HepG2 (cell line): Measurements from ENCODE around the gene GUK1. TPM values are rescaled to one million over a fixed set of nuclear protein-coding genes. Genes with fewer than 3 reads are reported as not detected.
A peak's percentile ranks its signal among the peaks of the same experiment; 100 is the strongest.

ENCODE experiments used
- ATM ChIP-seq: fragments of 450-650 bp; IDR thresholded peaks from 2 replicates; pipeline ENCODE4 v1.7.1; 2017; ENCODE audit warnings: mild to moderate bottlenecking, borderline replicate concordance
- CENPX ChIP-seq: sonication (generic); formaldehyde crosslinking; IDR thresholded peaks from 2 replicates; pipeline ENCODE4 v1.9.0; 2021; ENCODE audit warnings: mild to moderate bottlenecking, missing genetic modification reagents, moderate library complexity
- HNRNPL ChIP-seq: fragments of 200-400 bp; formaldehyde crosslinking; IDR thresholded peaks from 2 replicates; pipeline ENCODE4 v1.6.1; 2017; ENCODE audit warnings: mild to moderate bottlenecking, low read depth, low read length
- HOXA9 ChIP-seq: sonication (generic); formaldehyde crosslinking; IDR thresholded peaks from 2 replicates; pipeline ENCODE4 v1.8.1; 2022; ENCODE audit warnings: missing genetic modification reagents, mild to moderate bottlenecking, moderate library complexity, borderline replicate concordance
- MLX ChIP-seq: IDR thresholded peaks from 2 replicates; pipeline ENCODE4 v1.6.1; 2016
- NFATC3 ChIP-seq: sonication (generic); formaldehyde crosslinking; IDR thresholded peaks from 2 replicates; pipeline ENCODE4 v1.5.1; 2020; ENCODE audit warnings: mild to moderate bottlenecking, missing genetic modification reagents
- PHF20 ChIP-seq: sonication (generic); formaldehyde crosslinking; IDR thresholded peaks from 2 replicates; pipeline ENCODE4 v1.5.0; 2020; ENCODE audit warnings: mild to moderate bottlenecking, missing genetic modification reagents
- PITX1 ChIP-seq: sonication (generic); formaldehyde crosslinking; IDR thresholded peaks from 2 replicates; pipeline ENCODE4 v1.5.1; 2020; ENCODE audit warnings: mild to moderate bottlenecking, missing genetic modification reagents
- RXRA ChIP-seq: sonication (generic); formaldehyde crosslinking; IDR thresholded peaks from 2 replicates; pipeline ENCODE4 v1.5.1; 2020; ENCODE audit warnings: missing genetic modification reagents
- SAP130 ChIP-seq: IDR thresholded peaks from 2 replicates; pipeline ENCODE4 v1.6.1; 2016; ENCODE audit warnings: low read depth
- TEF ChIP-seq: sonication (generic); formaldehyde crosslinking; IDR thresholded peaks from 2 replicates; pipeline ENCODE4 v1.5.0; 2020; ENCODE audit warnings: missing genetic modification reagents
- ZNF180 ChIP-seq: sonication (generic); formaldehyde crosslinking; IDR thresholded peaks from 2 replicates; pipeline ENCODE4 v1.4.0; 2020; ENCODE audit warnings: low read depth, missing genetic modification reagents, borderline replicate concordance
- ZNF281 ChIP-seq: sonication (generic); formaldehyde crosslinking; IDR thresholded peaks from 2 replicates; pipeline ENCODE4 v1.4.0; 2020; ENCODE audit warnings: missing genetic modification reagents, borderline replicate concordance
- ZNF329 ChIP-seq: sonication (generic); formaldehyde crosslinking; IDR thresholded peaks from 2 replicates; pipeline ENCODE4 v1.9.0; 2021; ENCODE audit warnings: low read depth, mild to moderate bottlenecking, missing genetic modification reagents
- ZNF512B ChIP-seq: sonication (generic); formaldehyde crosslinking; IDR thresholded peaks from 2 replicates; pipeline ENCODE4 v1.5.1; 2020; ENCODE audit warnings: missing genetic modification reagents, mild to moderate bottlenecking, borderline replicate concordance
- ZNF687 ChIP-seq: sonication (generic); formaldehyde crosslinking; IDR thresholded peaks from 2 replicates; pipeline ENCODE4 v1.5.1; 2020; ENCODE audit warnings: mild to moderate bottlenecking, missing genetic modification reagents, moderate library complexity
- ZNF782 ChIP-seq: sonication (generic); formaldehyde crosslinking; IDR thresholded peaks from 2 replicates; pipeline ENCODE4 v1.4.0; 2020; ENCODE audit warnings: missing genetic modification reagents, mild to moderate bottlenecking, borderline replicate concordance
- ZSCAN9 ChIP-seq: IDR thresholded peaks from 2 replicates; pipeline ENCODE4 v1.6.1; 2016; ENCODE audit warnings: borderline replicate concordance
- polyA plus RNA-seq, 8 experiments: library from polyadenylated mRNA; depleted of rRNA in 3 of 8; stranded (reverse) in 7 of 8; unstranded in 1 of 8; fragments of >200 nt; fragmentation: Illumina TruSeq in 4 of 8; extraction: Trizol in 4 of 8; gene quantifications; 2 replicates each; pipeline versions ENCODE4 v1.2.1 to v1.2.3, GENCODE V29; 2011 to 2016; ENCODE audit warnings: low read depth in 4 of 8, missing spikeins in 1 of 8, mixed read lengths in 1 of 8; ENCODE audit not compliant: insufficient read depth in 1 of 8
- total RNA-seq, 5 experiments: library from RNA; depleted of rRNA; stranded (reverse); fragments of >200 nt; fragmentation: Illumina TruSeq; extraction: Trizol; gene quantifications; 2 replicates each; pipeline ENCODE4 v1.2.3, GENCODE V29; 2016; ENCODE audit warnings: low read depth in 1 of 5

GUK1 gene
- total and polyA plus RNA-seq, 2 of the 13 experiments (the other 11 are each of a cell fraction or from before 2014, with no cell fraction given): 116 to 154 TPM

GRCh38 chr1:228139931-228140723 lies at the start of gene GUK1 (continued):
- TF ChIP-seq ZNF180 (no peak), HOXA9 (CRISPR knock-in tag) (no peak), ZNF281 (CRISPR knock-in tag) (no peak), ZNF329 (CRISPR knock-in tag) (peak; percentile 82), CENPX (CRISPR knock-in tag) (no peak), PITX1 (CRISPR knock-in tag) (no peak), PHF20 (CRISPR knock-in tag) (peak; percentile 90), SAP130 (peak; percentile 93), NFATC3 (no peak), MLX (CRISPR knock-in tag) (no peak), ATM (no peak), ZNF782 (CRISPR knock-in tag) (no peak), RXRA (0 out of 2 replicates have a peak, but pooled peaks have one; percentile 55), ZNF512B (no peak), TEF (CRISPR knock-in tag) (no peak), ZSCAN9 (CRISPR knock-in tag) (no peak; the same call in 1 of the 2 replicates), ZNF687 (CRISPR knock-in tag) (peak; percentile 80), HNRNPL (no peak)
